Measurements from ENCODE around the gene NTNG2. TPM values are rescaled to one million over a fixed set of nuclear protein-coding genes. Genes with fewer than 3 reads are reported as not detected.
A peak's percentile ranks its signal among the peaks of the same experiment; 100 is the strongest.

NTNG2 gene
- total RNA-seq, 1 donor from 2014 or later: 2.4 TPM

DNA sequence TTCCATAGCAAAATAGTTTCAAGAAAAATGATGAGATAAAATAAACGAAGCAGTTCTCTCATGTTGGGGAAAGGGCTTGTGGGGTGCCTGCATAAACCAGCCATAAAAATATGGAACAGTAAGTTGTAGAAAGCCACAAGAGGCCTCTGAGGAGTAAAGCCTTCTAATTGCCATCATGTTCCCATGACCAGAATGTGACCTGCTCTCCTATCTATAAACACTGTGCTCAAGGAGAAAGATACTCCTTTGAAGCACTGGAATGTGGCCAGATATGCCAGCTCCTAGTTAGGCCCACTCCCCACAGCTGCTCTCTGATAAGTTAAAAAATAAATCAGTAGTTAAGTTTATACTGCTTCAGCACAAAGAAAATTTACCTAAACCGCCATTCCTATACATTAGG is 127.1 kb downstream of the NTNG2 start:
- Mint-ChIP-seq H3K9me3 (ENCODE audit: low read depth) (no peaks in the 10 kb centered on the region), H3K36me3 (ENCODE audit: insufficient read depth) (peaks cover 17% of the 10 kb centered on the region), H3K27ac (peak overlapping the region; percentile 95), H3K4me3 (ENCODE audit: low read depth) (peak overlapping the region; percentile 26), H3K4me1 (ENCODE audit: low read depth) (peaks cover 12% of the 10 kb centered on the region), H3K27me3 (no peaks in the 10 kb centered on the region)
- DNase-seq (ENCODE audit: low spot score, unreplicated experiment): no peak
- TF ChIP-seq CTCF (IDR thresholded peaks at IDR 0.05; ENCODE audit: unreplicated experiment): no peak

- DNase-seq (ENCODE audit: low spot score, unreplicated experiment): no peak
- peaks cover 26% of the 10 kb centered on the region for H3K36me3 Mint-ChIP-seq (ENCODE audit: insufficient read depth)
- H3K27me3 Mint-ChIP-seq: no peaks in the 10 kb centered on the region
- no peak overlapping the region for H3K27ac Mint-ChIP-seq
- H3K9me3 Mint-ChIP-seq (ENCODE audit: low read depth): no peaks in the 10 kb centered on the region
- no peak overlapping the region for H3K4me3 Mint-ChIP-seq (ENCODE audit: low read depth)
- no peak for TF ChIP-seq CTCF (IDR thresholded peaks at IDR 0.05; ENCODE audit: unreplicated experiment)
- H3K4me1 Mint-ChIP-seq (ENCODE audit: low read depth): peaks cover 18% of the 10 kb centered on the region
These were observed 131.4 kb downstream of the NTNG2 start for GRCh38 chr9:132293145-132293721.

Other genes with a start within 250 kb of the NTNG2 start
- 25.1 and 28.2 TPM in 2 replicates for gene MED27, start 82.2 kb upstream of the NTNG2 start, total RNA-seq
- 47.2 and 47.7 TPM in 2 replicates for gene SETX, start 192.9 kb downstream of the NTNG2 start, total RNA-seq
- gene TTF1, start 244.8 kb downstream of the NTNG2 start, total RNA-seq: 17.9 and 18.5 TPM in 2 replicates
- 0.43 and 0.64 TPM in 2 replicates for gene CFAP77, start 248.2 kb downstream of the NTNG2 start, total RNA-seq